ENCODE results near the gene DGKB.

DGKB gene

DNA sequence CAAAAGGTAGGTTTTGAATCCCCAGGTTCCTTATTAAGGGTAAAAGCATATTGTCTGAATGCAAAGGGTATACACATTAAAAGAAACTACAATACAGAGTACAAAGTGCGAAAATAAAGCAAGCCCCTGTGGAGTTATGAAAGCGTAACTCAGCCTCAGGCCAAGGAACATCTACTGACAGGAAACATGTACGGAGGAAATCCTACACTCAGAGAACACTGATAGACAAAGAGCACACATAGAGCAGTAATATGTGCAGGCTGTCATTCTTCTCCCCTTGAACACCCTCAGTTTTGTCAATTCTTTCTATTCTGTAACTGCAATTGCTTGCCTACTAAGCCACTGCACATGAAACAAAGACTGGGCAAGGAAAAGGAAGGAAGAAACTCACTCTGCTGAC is 150.2 kb downstream of the DGKB start:
- no peak for DNase-seq

DNA sequence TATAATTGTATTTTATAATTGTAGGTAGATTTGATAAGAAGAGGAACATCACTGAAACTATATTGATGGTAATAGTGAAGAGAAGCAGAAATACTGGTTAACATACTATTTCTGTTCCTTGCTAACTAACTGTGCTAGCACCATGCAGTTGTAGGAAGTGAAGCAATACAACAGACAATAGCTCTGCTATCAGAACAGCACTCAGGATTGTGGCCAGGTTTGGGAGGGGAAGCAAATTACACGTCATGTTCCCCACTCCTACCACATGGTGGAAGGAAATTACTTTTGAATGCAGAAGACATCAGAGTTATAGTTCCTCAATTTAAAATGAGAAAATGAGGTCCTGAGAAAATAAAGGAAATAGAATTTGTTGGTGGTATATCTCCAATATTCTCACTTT is 151.1 kb downstream of the DGKB start:
- no peak for DNase-seq

- DNase-seq = no peak
Measured at GRCh38 chr7:14748461-14748860, 154.1 kb downstream of the DGKB start.

GRCh38 chr7:14747701-14748100 is 154.8 kb downstream of the DGKB start:
- DNase-seq = peak; percentile 63

DNA sequence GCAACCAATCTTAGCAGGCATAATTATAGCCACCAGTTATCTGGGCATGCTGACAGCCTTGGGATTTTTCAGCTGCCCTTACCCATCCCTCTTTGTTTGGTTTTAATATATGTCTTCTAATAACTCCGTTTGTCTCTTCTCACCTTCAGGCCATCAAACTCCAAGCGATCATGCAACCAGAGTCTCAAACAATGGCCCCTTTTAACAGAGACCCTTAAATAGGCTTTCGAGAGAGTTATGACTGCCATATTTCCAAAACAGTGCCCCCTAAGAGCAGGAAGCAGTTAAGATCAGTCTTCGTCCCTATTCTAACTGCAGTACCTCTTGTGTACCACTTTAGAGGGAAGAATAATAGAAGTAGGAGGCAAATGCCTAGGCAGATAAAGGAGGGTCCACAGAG is 157.5 kb downstream of the DGKB start:
- DNase-seq = no peak

DNA sequence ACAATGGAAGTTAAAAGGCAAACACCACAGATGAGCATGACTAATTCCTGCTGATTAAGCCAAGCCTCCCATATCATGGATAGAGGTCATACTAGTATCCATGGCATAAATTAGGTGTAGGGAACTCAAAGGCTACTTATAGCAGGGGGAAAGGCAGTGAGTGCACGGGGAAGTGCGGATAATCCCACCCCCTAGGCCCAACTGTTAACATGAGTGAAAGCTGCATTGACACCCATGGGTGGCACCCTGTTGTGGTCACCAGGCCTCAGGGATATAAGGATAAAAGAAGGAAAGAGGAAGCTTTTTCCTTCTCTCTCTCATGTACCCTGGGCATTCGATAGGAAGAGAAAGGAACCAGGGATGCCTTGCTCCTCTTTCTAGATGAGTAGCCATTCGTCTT is 161.9 kb downstream of the DGKB start:
- no peak for DNase-seq

GRCh38 chr7:14739841-14740185 is 162.7 kb downstream of the DGKB start:
- DNase-seq = no peak

DNA sequence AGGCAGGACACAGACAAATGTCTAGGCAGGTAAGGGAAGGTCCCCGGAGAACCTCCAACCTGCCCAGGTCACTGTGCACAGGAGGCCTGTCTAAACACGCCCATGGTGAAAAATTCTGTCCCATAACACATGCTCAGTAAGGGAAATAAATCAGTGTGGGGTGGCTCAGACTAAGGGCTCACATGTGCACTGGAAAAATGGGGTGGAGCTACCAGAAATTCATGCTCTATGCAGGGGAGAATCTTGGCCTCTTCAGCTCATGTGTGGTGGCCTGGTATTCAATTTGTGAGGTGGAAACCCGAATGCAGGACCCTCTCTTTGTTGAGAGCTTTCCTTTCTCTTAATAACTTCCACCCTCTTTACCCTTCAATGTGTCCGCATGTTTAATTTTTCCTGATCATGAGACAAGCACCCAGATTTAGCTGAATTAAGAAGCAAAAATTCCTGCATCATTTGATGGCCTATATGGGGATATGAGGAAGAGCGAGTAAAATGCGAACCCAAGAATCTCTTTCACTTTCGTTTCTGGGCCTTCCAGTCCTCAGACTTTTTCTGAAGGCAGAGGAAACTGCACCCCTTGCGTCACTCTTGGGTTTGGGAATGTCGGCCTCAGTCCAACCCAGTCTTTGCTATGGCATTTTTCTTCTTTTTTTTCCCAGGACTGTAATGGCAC is 163.2 kb downstream of the DGKB start:
- no peak for DNase-seq

GRCh38 chr7:14738086-14738485 is 164.5 kb downstream of the DGKB start:
- DNase-seq = no peak

DNA sequence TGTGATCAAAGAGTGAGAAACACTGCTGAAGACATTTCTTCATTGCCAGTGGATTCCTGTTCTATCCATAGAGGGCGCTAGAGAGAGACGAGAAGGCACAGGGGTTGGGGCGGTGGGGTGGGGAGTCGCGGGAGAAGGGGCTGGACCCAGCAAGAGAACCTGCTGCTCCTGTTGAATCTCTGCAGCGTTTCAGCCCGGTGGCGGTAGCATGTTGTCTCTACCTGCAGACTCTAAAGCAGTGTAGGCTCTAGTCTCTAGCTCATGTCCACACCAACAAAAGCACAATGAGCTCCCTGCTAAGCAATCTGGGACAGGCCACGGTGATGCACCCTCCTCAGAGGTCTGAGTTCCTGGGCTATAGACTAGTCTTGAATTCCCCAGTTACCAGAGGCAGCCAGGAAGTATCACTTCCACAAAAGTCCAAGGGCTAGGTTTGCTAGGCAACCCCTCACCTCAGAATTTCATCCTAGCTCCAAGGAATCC is 167.7 kb downstream of the DGKB start:
- no peak for DNase-seq

GRCh38 chr7:14720785-14721184 is 181.8 kb downstream of the DGKB start:
- DNase-seq = no peak

- DNase-seq = no peak
Measured at GRCh38 chr7:14717816-14718215, 184.7 kb downstream of the DGKB start.

DNA sequence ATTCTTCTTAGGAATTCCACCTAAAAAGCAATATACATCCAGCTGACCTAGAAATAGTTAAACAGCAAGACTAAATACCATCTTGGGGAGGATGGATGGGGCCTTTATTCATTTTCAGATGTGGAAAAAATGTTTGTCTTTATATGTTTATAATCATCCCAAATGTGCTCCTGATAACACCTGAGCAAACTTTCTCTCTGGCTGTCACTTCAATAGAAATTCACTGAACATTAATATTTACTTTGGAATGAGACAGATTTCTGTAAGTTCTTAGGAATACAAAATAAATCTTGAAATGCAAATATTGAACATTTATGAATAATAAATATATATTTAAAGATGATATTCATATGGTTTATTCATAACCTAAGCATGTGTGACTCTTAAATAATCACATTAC is 185.4 kb downstream of the DGKB start:
- DNase-seq = no peak

DNA sequence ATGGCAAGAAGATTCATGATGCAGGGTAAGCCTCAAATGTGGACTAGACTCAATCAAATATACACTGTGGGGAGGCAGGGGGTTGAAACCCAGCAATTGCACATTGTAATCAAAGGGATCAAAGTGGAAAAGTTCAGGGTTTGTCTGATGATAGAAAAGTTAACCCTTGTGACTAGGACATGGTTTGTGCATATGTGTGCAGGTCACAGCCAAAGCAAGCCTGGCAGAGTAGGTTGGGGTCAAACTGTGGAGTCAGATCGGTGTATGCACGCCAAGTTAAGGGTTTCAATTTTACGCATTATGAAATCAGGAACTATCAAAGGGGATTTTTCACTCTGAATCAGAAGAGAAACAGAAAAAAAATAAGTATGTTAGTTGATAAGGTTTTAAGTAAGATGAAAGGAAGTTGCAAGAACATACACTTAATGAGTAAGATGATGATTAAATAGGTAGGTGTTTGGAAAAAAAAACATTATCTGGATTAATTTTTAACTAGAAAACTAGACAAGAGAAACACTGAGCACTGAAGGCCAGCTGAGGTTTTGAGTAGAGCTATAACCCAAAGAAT is 188.3 kb downstream of the DGKB start:
- DNase-seq = no peak

DNA sequence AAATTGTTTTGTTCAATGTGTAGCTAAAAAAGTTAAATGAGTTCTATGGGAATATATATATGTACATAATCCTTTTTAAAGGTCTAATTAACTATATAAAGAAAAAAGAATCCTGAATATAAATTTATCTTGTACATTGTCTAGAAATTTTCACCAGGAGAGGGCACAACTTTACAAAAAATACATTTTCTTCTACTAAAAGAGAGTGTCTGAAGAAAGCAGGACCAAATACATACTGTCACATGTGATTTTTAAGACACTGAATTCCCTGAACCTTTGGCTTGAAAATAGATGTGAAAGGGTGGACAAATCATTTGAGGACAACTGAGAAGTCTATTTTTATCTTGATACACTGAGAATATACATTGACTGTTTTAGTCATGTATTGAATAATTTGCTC is 204.3 kb downstream of the DGKB start:
- no peak for DNase-seq

DNA sequence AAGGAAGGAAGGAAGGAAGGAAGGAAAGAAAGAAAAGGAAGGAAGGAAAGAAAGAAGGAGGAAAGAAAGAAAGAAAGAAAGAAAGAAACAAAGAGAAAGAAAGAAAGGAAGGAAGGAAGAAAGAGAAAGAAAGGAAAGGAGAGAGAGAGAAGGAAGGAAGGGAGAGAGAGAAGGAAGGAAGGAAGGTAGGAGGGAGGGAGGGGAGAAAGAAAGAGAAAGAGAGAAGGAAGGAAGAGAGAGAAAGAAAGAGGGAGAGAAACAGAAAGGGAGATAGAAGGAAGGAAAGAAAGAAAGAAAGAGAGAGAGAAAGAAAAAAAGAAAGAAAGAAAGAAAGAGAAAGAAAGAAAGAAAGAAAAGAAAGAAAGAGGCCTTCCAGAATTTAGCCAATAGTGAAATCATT is 204.9 kb downstream of the DGKB start:
- DNase-seq = no peak

DNA sequence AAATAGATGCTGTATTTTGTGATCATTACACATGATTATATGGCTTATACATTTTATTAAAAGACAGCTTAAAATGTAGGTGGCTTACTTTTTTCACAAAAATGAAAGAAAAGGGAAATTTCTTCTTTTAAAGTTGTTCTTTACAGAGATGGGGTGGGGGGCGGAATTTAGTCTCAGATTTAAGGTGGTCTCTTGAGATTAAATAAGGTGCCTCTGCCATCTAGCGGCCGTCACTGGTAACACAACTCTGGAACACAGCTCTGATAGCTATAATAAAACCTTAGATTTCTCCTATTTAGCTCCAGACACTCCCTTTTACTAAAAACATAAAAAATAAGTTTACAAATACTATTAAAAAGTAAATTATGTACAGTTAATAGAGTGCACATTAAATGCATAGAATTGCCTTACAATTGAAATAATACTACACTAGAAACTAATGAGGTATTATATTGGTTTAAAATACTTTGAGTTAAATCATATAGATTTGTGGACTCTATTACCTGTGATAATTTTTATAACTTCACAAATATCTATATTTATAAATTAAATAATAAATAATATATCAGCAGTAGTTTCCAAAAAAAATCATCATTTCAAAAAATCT is 210.9 kb downstream of the DGKB start:
- DNase-seq = no peak

DNA sequence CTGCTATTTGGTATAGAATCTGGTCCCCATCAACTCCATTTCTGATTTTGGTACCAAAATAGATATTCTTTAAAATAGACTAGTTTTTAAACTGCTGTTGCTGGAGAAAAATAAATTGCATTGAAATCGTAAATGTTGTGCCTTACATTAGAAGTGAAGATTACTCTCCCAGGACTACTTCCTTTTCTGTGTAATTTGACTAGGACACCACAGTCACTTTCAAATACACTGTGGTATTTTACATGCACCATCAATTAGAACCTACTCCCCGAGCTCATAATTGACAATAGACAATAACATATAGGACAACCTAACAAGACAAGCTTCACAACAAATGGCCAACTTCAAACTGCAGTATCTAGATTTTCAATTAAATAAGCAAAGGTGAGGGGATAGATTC is 211.5 kb downstream of the DGKB start:
- no peak for DNase-seq

- DNase-seq = no peak
Measured at GRCh38 chr7:14690486-14690885, 212.1 kb downstream of the DGKB start.

DNA sequence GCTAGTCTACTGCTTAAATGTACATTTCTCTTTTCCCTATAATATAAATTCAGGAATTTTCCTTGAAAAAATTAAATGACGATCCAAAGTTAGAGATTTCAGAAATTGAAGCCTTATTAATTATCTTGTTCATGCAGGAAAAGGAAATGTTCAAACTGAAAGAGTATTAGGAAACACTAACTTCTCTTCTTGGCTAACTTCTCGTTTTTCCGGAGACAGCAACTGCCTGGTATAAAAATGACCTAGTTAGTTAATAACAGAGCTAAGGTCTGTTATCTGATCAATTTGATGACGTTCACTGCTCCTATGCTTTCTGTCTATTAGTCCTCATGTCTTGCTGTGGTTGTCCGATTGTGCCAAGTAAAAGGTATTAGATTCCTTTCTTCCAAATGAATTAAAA is 212.5 kb downstream of the DGKB start:
- no peak for DNase-seq

- no peak for DNase-seq
Measured at GRCh38 chr7:14688208-14688607, 214.3 kb downstream of the DGKB start.

- DNase-seq = peak; percentile 64
Measured at GRCh38 chr7:14687777-14688176, 214.8 kb downstream of the DGKB start.

DNA sequence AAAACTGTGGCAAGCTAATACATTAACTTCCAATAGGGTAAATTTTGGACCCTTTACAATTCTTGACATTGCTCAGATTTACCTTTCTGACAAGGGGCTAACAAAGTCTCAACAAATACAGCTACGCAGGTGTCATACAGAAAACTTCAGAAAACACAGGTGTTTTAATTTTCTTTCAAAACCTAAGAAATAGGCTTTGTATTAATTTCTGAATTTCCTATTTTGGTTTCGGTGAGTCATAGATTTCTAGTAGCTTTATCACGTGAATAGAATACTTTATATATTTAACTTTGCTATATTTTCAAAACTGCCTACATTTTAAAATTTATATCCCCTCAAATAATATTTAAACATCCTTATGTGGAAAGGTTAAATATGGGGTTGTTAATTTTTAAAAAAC is 215.3 kb downstream of the DGKB start:
- no peak for DNase-seq

DNA sequence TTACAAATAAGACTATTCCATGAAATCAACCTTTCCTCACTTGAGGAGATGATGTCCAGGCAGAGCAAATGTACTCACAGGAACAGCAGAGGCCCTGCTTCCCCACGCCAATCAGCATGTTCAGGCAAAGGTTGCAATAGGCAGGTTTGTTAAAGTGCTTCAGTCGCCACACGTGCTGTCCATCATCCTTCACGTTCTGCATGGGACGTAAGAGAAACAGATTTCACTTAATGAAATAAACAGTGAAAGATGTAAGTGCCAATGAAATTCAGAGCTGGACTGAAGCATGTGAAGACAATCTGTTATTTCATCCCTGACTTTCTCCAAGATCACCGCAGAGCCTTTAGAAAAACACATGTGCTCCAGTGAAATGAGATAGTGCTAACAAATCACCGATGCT is 217.4 kb downstream of the DGKB start:
- no peak for DNase-seq

DNA sequence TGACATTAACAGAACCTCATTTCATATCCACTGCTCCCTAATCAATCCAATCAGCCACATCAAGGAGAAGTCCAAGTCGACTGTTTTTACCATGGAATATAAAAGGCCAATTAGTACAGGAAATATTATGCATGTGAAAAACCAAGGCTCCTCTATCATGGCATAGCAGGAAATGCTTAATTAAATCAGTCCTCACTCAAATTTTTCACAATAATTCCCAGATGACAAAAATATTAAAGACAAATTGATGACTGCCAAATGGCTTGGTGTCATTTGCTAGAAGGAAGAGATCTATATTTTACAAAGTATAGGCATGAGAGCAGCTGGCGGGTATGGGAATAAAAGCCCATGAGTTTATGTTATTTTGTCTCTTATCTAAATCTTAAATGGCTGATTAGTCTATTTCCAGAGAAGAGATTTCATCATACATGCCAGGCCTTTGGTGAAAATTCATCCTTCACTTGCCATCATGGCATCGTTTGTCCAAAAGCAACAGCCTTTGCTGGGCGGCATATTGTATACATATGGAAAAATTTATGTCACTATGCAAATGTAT is 219.6 kb downstream of the DGKB start:
- no peak for DNase-seq
